B cell (primary cell): ENCODE results near the gene TMEM94. TPM values are rescaled to one million over a fixed set of nuclear protein-coding genes. Genes with fewer than 3 reads are reported as not detected.

Experiments used
- ATAC-seq: fragments of 200-7000 bp; cut with Tn5 transposase; one replicate; pipeline ENCODE4 v1.10.0; 2021; ENCODE audit warnings: low read depth, mild to moderate bottlenecking, moderate number of reproducible peaks, moderate library complexity
- CTCF ChIA-PET: fragments of 350-600 bp; sonication (Branson Sonifier 250); formaldehyde crosslinking; loops from one replicate; lab custom pipeline; 2021; ENCODE audit warnings: antibody characterized with exemption, inconsistent platforms; lab: Charles Lee
- POLR2A ChIA-PET: fragments of 350-600 bp; sonication (Branson Sonifier 250); formaldehyde crosslinking; loops from one replicate; lab custom pipeline; 2021; ENCODE audit warnings: antibody characterized with exemption; lab: Charles Lee
- DNase-seq: peaks from one replicate; pipeline ENCODE4 v3.0.0; 2013
- H2AFZ ChIP-seq: 2 replicates; pipeline ENCODE4 v1.6.1; 2012; ENCODE audit warnings: mild to moderate bottlenecking, low read depth, low read length; ENCODE audit not compliant: insufficient read depth, poor library complexity, severe bottlenecking
- H3K27ac ChIP-seq, 2 donors: 1 replicate in 1 of 2; 2 replicates in 1 of 2; pipeline ENCODE4 v1.5.1; 2012 to 2013; ENCODE audit warnings: low read length in 2 of 2, mild to moderate bottlenecking in 2 of 2, moderate library complexity in 1 of 2
- H3K27me3 ChIP-seq, 4 experiments: fragments of 200-600 bp in 1 of 4; sonication (generic) in 1 of 4; replicated peaks in 1 of 4; 1 replicate in 2 of 4; 2 replicates in 2 of 4; pipeline versions ENCODE4 v1.6.1 to v1.7.0; 2013 to 2016; ENCODE audit warnings: low read length in 3 of 4, mild to moderate bottlenecking in 2 of 4, mixed read lengths in 1 of 4, moderate library complexity in 1 of 4; ENCODE audit not compliant: insufficient read depth in 4 of 4, control insufficient read depth in 3 of 4; ENCODE audit errors: control extremely low read depth in 1 of 4
- H3K36me3 ChIP-seq, 2 experiments: replicated peaks in 1 of 2; 1 replicate in 1 of 2; 2 replicates in 1 of 2; pipeline versions ENCODE4 v1.6.1 to v1.7.1; 2013; ENCODE audit warnings: low read length in 1 of 2; ENCODE audit not compliant: insufficient read depth in 2 of 2, control insufficient read depth in 1 of 2; ENCODE audit errors: control extremely low read depth in 1 of 2, extremely low read depth in 1 of 2
- H3K4me1 ChIP-seq, 2 donors: fragments of 200-600 bp in 1 of 2; sonication (generic) in 1 of 2; 1 replicate in 1 of 2; 2 replicates in 1 of 2; pipeline versions ENCODE4 v1.5.1 to v1.6.1; 2013 to 2017; ENCODE audit warnings: low read length in 2 of 2; ENCODE audit not compliant: control insufficient read depth in 2 of 2, insufficient read depth in 2 of 2
- H3K4me2 ChIP-seq: replicated peaks from 2 replicates; pipeline ENCODE3; 2012; ENCODE audit warnings: mild to moderate bottlenecking, low read depth, low read length; ENCODE audit not compliant: poor library complexity, severe bottlenecking
- H3K4me3 ChIP-seq, 5 experiments: fragments of 200-600 bp in 1 of 5; sonication (generic) in 1 of 5; 1 replicate in 3 of 5; 2 replicates in 2 of 5; pipeline versions ENCODE4 v1.5.1 to v1.7.0; 2011 to 2016; ENCODE audit warnings: low read length in 4 of 5, mild to moderate bottlenecking in 4 of 5, low read depth in 2 of 5, control low read depth in 1 of 5, moderate library complexity in 1 of 5; ENCODE audit not compliant: insufficient read depth in 1 of 5; ENCODE audit errors: control extremely low read depth in 1 of 5, extremely low read depth in 1 of 5
- H3K79me2 ChIP-seq: fragments of 200-600 bp; sonication (generic); one replicate; pipeline ENCODE4 v1.6.0; 2016; ENCODE audit warnings: low read length; ENCODE audit not compliant: control insufficient read depth, insufficient read depth
- H3K9ac ChIP-seq: fragments of 200-600 bp; sonication (generic); 2 replicates; pipeline ENCODE4 v1.6.1; 2017; ENCODE audit warnings: mild to moderate bottlenecking, low read length, moderate library complexity
- H3K9me3 ChIP-seq, 3 donors: one replicate each; pipeline versions ENCODE4 v1.6.1 to v1.7.1; 2013; ENCODE audit warnings: low read length in 2 of 3; ENCODE audit not compliant: control insufficient read depth in 2 of 3, insufficient read depth in 1 of 3; ENCODE audit errors: control extremely low read depth in 1 of 3
- H4K20me1 ChIP-seq: 2 replicates; pipeline ENCODE4 v1.6.0; 2012; ENCODE audit warnings: mild to moderate bottlenecking, low read length; ENCODE audit not compliant: insufficient read depth, control insufficient read depth, poor library complexity, severe bottlenecking
- H3K27ac Mint-ChIP-seq: one replicate; pipeline ENCODE4 v1.8.0; 2021; ENCODE audit warnings: mixed read lengths
- H3K27me3 Mint-ChIP-seq: one replicate; pipeline ENCODE4 v1.8.0; 2021; ENCODE audit warnings: mixed read lengths
- H3K4me1 Mint-ChIP-seq: one replicate; pipeline ENCODE4 v1.8.0; 2021; ENCODE audit warnings: mixed read lengths
- H3K4me3 Mint-ChIP-seq: one replicate; pipeline ENCODE4 v1.8.0; 2021; ENCODE audit warnings: mixed read lengths
- H3K9me3 Mint-ChIP-seq: one replicate; pipeline ENCODE4 v1.8.0; 2022; ENCODE audit warnings: mixed read lengths; ENCODE audit not compliant: insufficient read depth
- EZH2 ChIP-seq: IDR thresholded peaks from 2 replicates; pipeline ENCODE4 v1.6.1; 2012; ENCODE audit warnings: borderline replicate concordance, low read depth, mild to moderate bottlenecking, moderate library complexity, low read length; ENCODE audit not compliant: insufficient read depth, poor library complexity, severe bottlenecking
- whole genome bisulfite sequencing: methylation state at CpG from one replicate; pipeline ENCODE4 v1.1.5; 2013; ENCODE audit warnings: missing lambda C conversion rate; ENCODE audit not compliant: insufficient coverage; 5-methylcytosine and 5-hydroxymethylcytosine counted together
- intact Hi-C: fragments of 100-400 bp; cut with micrococcal nuclease; formaldehyde crosslinking; loops from one replicate; pipeline ENCODE4 v1.10.0; 2022
- polyA plus RNA-seq: library from polyadenylated mRNA; depleted of rRNA; stranded (reverse); fragments of >200 nt; gene quantifications from 2 replicates; pipeline ENCODE4 v1.2.3, GENCODE V29; 2012
- total RNA-seq, 2 donors: library from RNA; stranded (reverse); fragments of 120-200 nt in 1 of 2; gene quantifications; 1 replicate in 1 of 2; 2 replicates in 1 of 2; pipeline versions ENCODE4 v1.2.3 to v1.2.4, GENCODE V29; 2013 to 2022
- TF ChIP-seq, protein P1 (sequence below): fragments of 200-600 bp; IDR thresholded peaks from one replicate; pipeline ENCODE4 v1.8.0; 2022; ENCODE audit warnings: antibody characterized with exemption, mild to moderate bottlenecking

TMEM94 gene
- total and polyA plus RNA-seq, 2 donors (not counting 1 experiment from before 2014, with no cell fraction given), result 139 to 158 TPM

DNA sequence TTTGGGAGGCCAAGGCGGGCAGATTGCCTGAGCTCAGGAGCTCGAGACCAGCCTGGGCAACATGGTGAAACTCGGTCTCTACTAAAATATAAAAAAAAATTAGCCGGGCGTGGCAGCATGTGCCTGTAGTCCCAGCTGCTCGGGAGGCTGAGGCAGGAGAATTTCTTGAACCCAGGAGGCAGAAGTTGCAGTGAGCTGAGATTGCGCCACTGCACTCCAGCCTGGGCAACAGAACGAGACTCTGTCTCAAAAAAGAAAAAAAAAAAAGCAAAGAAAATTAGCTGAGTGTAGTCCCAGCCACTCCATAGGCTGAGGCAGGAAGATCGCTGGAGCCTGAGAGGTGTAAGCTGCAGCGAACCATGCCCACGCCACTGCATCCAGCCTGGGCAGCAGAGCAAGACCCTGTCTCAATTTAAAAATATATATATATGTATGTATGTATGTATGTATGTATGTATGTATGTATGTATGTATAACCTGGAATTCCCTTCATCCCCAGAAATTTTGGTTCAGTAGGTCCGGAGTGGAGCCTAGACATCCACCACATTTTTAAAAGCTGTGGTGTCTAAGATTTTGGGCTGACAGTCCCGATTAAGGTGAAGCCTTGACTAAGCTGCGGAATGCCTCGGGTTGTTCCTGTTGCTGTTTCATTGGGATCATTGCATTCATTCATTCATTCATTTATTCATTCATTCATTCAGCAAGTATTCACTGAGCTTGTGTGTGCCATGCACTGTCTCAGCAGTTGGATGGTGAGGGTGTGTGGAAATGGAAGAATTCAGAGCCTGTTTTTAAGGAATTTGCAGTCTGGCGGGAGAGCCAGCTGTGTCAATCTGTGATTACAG is 25.9 kb downstream of the TMEM94 start:
- H3K9ac ChIP-seq, result no peak overlapping the region
- intact Hi-C loops, result no loop called here
- Mint-ChIP-seq H3K9me3 (no peaks in the 10 kb centered on the region), H3K4me3 (no peak overlapping the region), H3K27ac (no peak overlapping the region), H3K27me3 (no peaks in the 10 kb centered on the region), H3K4me1 (peaks cover 12% of the 10 kb centered on the region)
- H4K20me1 ChIP-seq, result peaks cover 14% of the 10 kb centered on the region
- POLR2A ChIA-PET, result interaction anchor here (1.2 kb wide), 1 partner anchor 89 kb away, joined by 3 read pairs; no protein-coding TSS in a partner anchor
- no peaks in the 10 kb centered on the region for H3K9me3 ChIP-seq
- H3K36me3 ChIP-seq, result peaks cover 0 to 5% of the 10 kb centered on the region in 2 experiments
- CTCF ChIA-PET, result interaction anchor here (1.3 kb wide), 1 partner anchor 23 kb away, joined by 3 read pairs; no protein-coding TSS in a partner anchor
- DNase-seq (no peak), ATAC-seq (no peak)
- H3K79me2 ChIP-seq, result peaks cover 17% of the 10 kb centered on the region
- peaks cover 5 to 7% of the 10 kb centered on the region in 2 donors for H3K4me1 ChIP-seq
- WGBS, result 87% methylated on average over 10 of the region's 16 CpGs
- H3K27ac ChIP-seq, result no peak overlapping the region
- no peak for TF ChIP-seq EZH2
- TF ChIP-seq, protein P1, sequence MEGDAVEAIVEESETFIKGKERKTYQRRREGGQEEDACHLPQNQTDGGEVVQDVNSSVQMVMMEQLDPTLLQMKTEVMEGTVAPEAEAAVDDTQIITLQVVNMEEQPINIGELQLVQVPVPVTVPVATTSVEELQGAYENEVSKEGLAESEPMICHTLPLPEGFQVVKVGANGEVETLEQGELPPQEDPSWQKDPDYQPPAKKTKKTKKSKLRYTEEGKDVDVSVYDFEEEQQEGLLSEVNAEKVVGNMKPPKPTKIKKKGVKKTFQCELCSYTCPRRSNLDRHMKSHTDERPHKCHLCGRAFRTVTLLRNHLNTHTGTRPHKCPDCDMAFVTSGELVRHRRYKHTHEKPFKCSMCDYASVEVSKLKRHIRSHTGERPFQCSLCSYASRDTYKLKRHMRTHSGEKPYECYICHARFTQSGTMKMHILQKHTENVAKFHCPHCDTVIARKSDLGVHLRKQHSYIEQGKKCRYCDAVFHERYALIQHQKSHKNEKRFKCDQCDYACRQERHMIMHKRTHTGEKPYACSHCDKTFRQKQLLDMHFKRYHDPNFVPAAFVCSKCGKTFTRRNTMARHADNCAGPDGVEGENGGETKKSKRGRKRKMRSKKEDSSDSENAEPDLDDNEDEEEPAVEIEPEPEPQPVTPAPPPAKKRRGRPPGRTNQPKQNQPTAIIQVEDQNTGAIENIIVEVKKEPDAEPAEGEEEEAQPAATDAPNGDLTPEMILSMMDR, result no peak
- no peaks in the 10 kb centered on the region for H3K27me3 ChIP-seq
- H3K4me3 ChIP-seq, result no peak overlapping the region
- H3K4me2 ChIP-seq, result no peak overlapping the region
- no peak overlapping the region for H2AFZ ChIP-seq

DNA sequence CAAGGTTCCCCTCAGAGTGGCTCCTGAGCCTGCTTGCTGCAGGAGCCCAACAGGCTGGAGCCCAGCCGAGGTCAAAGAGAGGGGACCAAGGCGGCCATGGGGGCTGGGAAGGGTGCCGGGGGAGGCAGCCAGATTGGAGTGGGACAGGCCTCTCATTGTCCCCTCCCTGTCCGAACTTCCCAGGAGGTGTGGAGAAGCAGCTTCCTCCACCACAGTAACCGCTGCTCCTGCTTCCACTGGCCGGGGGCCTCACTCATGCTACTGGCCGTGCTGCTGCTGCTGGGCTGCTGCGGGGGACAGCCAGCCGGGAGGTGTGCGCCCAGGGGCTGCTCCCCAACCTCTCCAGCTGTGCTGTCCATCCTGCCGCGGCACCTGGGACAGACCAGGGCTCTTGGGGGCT is 29.3 kb downstream of the TMEM94 start:
- Histone ChIP-seq H3K4me2 (no peak overlapping the region), H3K4me3 (no peak overlapping the region), H3K4me1 (peaks cover 15 to 19% of the 10 kb centered on the region in 2 donors), H3K27me3 (no peaks in the 10 kb centered on the region), H3K36me3 (peaks cover 0 to 1% of the 10 kb centered on the region in 2 experiments), H3K27ac (no peak overlapping the region), H2AFZ (no peak overlapping the region), H4K20me1 (peaks cover 4% of the 10 kb centered on the region), H3K79me2 (peaks cover 18% of the 10 kb centered on the region), H3K9me3 (no peaks in the 10 kb centered on the region), H3K9ac (no peak overlapping the region)
- CTCF ChIA-PET, result no interaction called here
- Mint-ChIP-seq H3K27ac (no peak overlapping the region), H3K9me3 (no peaks in the 10 kb centered on the region), H3K4me3 (no peak overlapping the region), H3K27me3 (no peaks in the 10 kb centered on the region), H3K4me1 (peaks cover 21% of the 10 kb centered on the region)
- DNase-seq (no peak), ATAC-seq (no peak)
- 97% methylated on average over 12 of the region's 12 CpGs for WGBS
- intact Hi-C loops, result no loop called here
- TF ChIP-seq EZH2, result no peak
- TF ChIP-seq, protein P1, result no peak
- POLR2A ChIA-PET, result no interaction called here
